ENCODE measurements around the gene GNAO1.

Gene GNAO1

GRCh38 chr16:56191156-56191815 is at the start of gene GNAO1:
GNAO1 (plus strand) TSS chr16:56191489; CDS start chr16:56192236, 747 bp downstream.
- H3K27ac ChIP-seq = no peak within 1 kb of the TSS
- TF ChIP-seq CTCF (conservative IDR thresholded peaks at IDR 0.05) = no peak
- TF ChIP-seq ZFX (IDR thresholded peaks at IDR 0.05) = no peak

- H3K27ac ChIP-seq = no peak overlapping the region
- TF ChIP-seq ZFX (IDR thresholded peaks at IDR 0.05) = no peak
- no peak for TF ChIP-seq CTCF (conservative IDR thresholded peaks at IDR 0.05)
These were observed 47.6 kb upstream of the GNAO1 start for GRCh38 chr16:56143666-56144065.

DNA sequence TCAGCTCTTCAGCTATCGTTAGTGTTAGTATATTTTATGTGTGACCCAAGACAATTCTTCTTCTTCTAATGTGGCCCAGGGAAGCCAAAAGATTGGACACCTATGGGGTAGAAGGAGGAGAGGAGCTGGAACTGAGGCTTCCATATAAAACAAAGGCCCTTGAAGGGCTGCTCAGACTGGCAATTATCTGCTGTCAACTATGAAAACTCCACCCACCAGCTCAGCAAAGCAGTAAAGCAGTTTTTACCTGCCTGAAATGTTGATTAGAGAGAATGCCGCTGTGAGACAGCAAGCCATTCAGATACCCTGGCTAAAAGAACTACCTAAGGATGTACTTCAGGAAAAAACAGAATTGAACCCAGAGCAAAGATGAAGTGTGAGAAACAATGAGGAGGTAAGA is 45.9 kb upstream of the GNAO1 start:
- H3K27ac ChIP-seq = no peak overlapping the region
- TF ChIP-seq ZFX (IDR thresholded peaks at IDR 0.05) = no peak
- TF ChIP-seq CTCF (conservative IDR thresholded peaks at IDR 0.05) = no peak

GRCh38 chr16:56151621-56152020 is 39.7 kb upstream of the GNAO1 start:
- H3K27ac ChIP-seq = no peak overlapping the region
- no peak for TF ChIP-seq CTCF (conservative IDR thresholded peaks at IDR 0.05)
- no peak for TF ChIP-seq ZFX (IDR thresholded peaks at IDR 0.05)

- TF ChIP-seq ZFX (IDR thresholded peaks at IDR 0.05) = no peak
- TF ChIP-seq CTCF (conservative IDR thresholded peaks at IDR 0.05) = no peak
- H3K27ac ChIP-seq = no peak overlapping the region
These were observed 29.6 kb upstream of the GNAO1 start for GRCh38 chr16:56161658-56162057.

GRCh38 chr16:56163089-56163488 is 28.2 kb upstream of the GNAO1 start:
- H3K27ac ChIP-seq = no peak overlapping the region
- TF ChIP-seq CTCF (conservative IDR thresholded peaks at IDR 0.05) (no peak), ZFX (IDR thresholded peaks at IDR 0.05) (no peak)

- TF ChIP-seq CTCF (conservative IDR thresholded peaks at IDR 0.05) = no peak
- TF ChIP-seq ZFX (IDR thresholded peaks at IDR 0.05) = no peak
- no peak overlapping the region for H3K27ac ChIP-seq
These were observed 27.4 kb upstream of the GNAO1 start for GRCh38 chr16:56163938-56164337.
